Sigmoid colon (tissue), 7 donors: Measurements from ENCODE around the gene RAD21L1. TPM values are rescaled to one million over a fixed set of nuclear protein-coding genes. Genes with fewer than 3 reads are reported as not detected.

Experiments used
- DNase-seq: peaks from one replicate; pipeline ENCODE4 v3.0.0-alpha.2; 2019
- H3K27ac ChIP-seq, 4 donors: fragments of 200-600 bp; sonication (generic); one replicate each; pipeline ENCODE4 v1.5.1; 2016 to 2019; ENCODE audit warnings: mild to moderate bottlenecking in 1 of 4
- H3K27me3 ChIP-seq, 3 donors: fragments of 200-600 bp; sonication (generic); one replicate each; pipeline ENCODE4 v1.5.1; 2019; ENCODE audit warnings: mild to moderate bottlenecking in 1 of 3
- H3K36me3 ChIP-seq, 4 donors: fragments of 200-600 bp; sonication (generic); one replicate each; pipeline ENCODE4 v1.5.1; 2016 to 2019
- H3K4me1 ChIP-seq, 4 donors: fragments of 200-600 bp; sonication (generic); one replicate each; pipeline ENCODE4 v1.5.1; 2017 to 2019
- H3K4me3 ChIP-seq, 4 donors: fragments of 200-600 bp; sonication (generic); one replicate each; pipeline ENCODE4 v1.5.1; 2017 to 2019; ENCODE audit warnings: mild to moderate bottlenecking in 2 of 4, moderate library complexity in 1 of 4
- H3K9me3 ChIP-seq, 4 donors: fragments of 200-600 bp in 3 of 4; sonication (generic) in 3 of 4; one replicate each; pipeline versions ENCODE4 v1.5.1 to v1.6.1; 2013 to 2019
- CTCF ChIP-seq, 4 experiments: fragments of 450-650 bp in 3 of 4; fragments of 200-600 bp in 1 of 4; IDR thresholded peaks; one replicate each; pipeline ENCODE4 v1.5.1; 2016 to 2019; ENCODE audit warnings: antibody characterized with exemption in 4 of 4, mild to moderate bottlenecking in 3 of 4, moderate library complexity in 2 of 4
- EP300 ChIP-seq, 4 donors: sonication (generic); formaldehyde crosslinking; IDR thresholded peaks; one replicate each; pipeline ENCODE4 v1.6.1; 2017; ENCODE audit warnings: antibody characterized with exemption in 4 of 4
- POLR2A ChIP-seq, 2 donors: fragments of 450-650 bp; IDR thresholded peaks; one replicate each; pipeline ENCODE4 v1.6.1; 2016; ENCODE audit warnings: antibody characterized with exemption in 2 of 2, mild to moderate bottlenecking in 2 of 2, moderate library complexity in 2 of 2
- POLR2AphosphoS5 ChIP-seq, 4 donors: sonication (generic); formaldehyde crosslinking; IDR thresholded peaks; one replicate each; pipeline ENCODE4 v1.6.1; 2017; ENCODE audit warnings: antibody characterized with exemption in 4 of 4
- WGBS, 2 donors: extraction: QIAGEN DNeasy Blood & Tissue Kit; methylation state at CpG; one replicate each; pipeline ENCODE4 v1.1.7; 2013; 5-methylcytosine and 5-hydroxymethylcytosine counted together
- intact Hi-C: fragments of 100-400 bp; cut with DNase I; formaldehyde crosslinking; loops from one replicate; pipeline ENCODE4 v1.15.1; 2023
- polyA plus RNA-seq, 3 donors: library from polyadenylated mRNA; stranded (reverse); fragments of 200-250 nt; gene quantifications; one replicate each; pipeline ENCODE4 v1.2.3, GENCODE V29; 2013
- total RNA-seq, 4 donors: library from RNA; depleted of rRNA; stranded (reverse); fragments of >200 nt; gene quantifications; one replicate each; pipeline ENCODE4 v1.1.0, GENCODE V29; 2016
- donor health status: healthy with polysubstance abuse.
- donor health status: Bipolar disorder and iron deficiency.
- donor health status: healthy.

The RAD21L1 gene
- total and polyA plus RNA-seq, 7 donors = not detected

- TF ChIP-seq EP300 (IDR thresholded peaks at IDR 0.05) = no peak
- TF ChIP-seq POLR2AphosphoS5 (IDR thresholded peaks at IDR 0.05) = no peak
- no peak for TF ChIP-seq CTCF (IDR thresholded peaks at IDR 0.05)
- TF ChIP-seq POLR2A (IDR thresholded peaks at IDR 0.05) = no peak
- no peaks in the 10 kb centered on the region for H3K27me3 ChIP-seq
- no peaks in the 10 kb centered on the region for H3K9me3 ChIP-seq
- WGBS, 2 donors = 73 to 82% methylated on average over 9 of the region's 9 CpGs
- peaks cover 0 to 44% (median 1%) of the 10 kb centered on the region in 4 donors for H3K36me3 ChIP-seq
- peak; percentile 38 for DNase-seq
- no peak overlapping the region for H3K27ac ChIP-seq
- no peak overlapping the region for H3K4me3 ChIP-seq
- no peaks in the 10 kb centered on the region for H3K4me1 ChIP-seq
- intact Hi-C loops = no loop called here
Observed at GRCh38 chr20:1299522-1299921, 73.7 kb downstream of the RAD21L1 start.

GRCh38 chr20:1300083-1300840 is 74.4 kb downstream of the RAD21L1 start:
- TF ChIP-seq POLR2AphosphoS5 (IDR thresholded peaks at IDR 0.05) (no peak), EP300 (IDR thresholded peaks at IDR 0.05) (no peak), CTCF (IDR thresholded peaks at IDR 0.05) (no peak), POLR2A (IDR thresholded peaks at IDR 0.05) (no peak)
- H3K36me3 ChIP-seq = peaks cover 0 to 51% (median 1%) of the 10 kb centered on the region in 4 donors
- 94 to 96% methylated on average over 18 of the region's 18 CpGs for WGBS, 2 donors
- no peaks in the 10 kb centered on the region for H3K9me3 ChIP-seq
- no peaks in the 10 kb centered on the region for H3K27me3 ChIP-seq
- no peak overlapping the region for H3K27ac ChIP-seq
- no peak overlapping the region for H3K4me3 ChIP-seq
- H3K4me1 ChIP-seq = no peaks in the 10 kb centered on the region
- intact Hi-C loops = no loop called here
- peak; percentile 61 for DNase-seq

- Histone ChIP-seq H3K4me3 (no peak overlapping the region), H3K27me3 (no peaks in the 10 kb centered on the region), H3K9me3 (no peaks in the 10 kb centered on the region), H3K36me3 (peaks cover 0 to 52% (median 1%) of the 10 kb centered on the region in 4 donors), H3K4me1 (no peaks in the 10 kb centered on the region), H3K27ac (no peak overlapping the region)
- 61 to 69% methylated on average over 9 of the region's 9 CpGs for WGBS, 2 donors
- peak; percentile 40 for DNase-seq
- TF ChIP-seq EP300 (IDR thresholded peaks at IDR 0.05) = no peak
- TF ChIP-seq CTCF (IDR thresholded peaks at IDR 0.05) = no peak
- no peak for TF ChIP-seq POLR2A (IDR thresholded peaks at IDR 0.05)
- no peak for TF ChIP-seq POLR2AphosphoS5 (IDR thresholded peaks at IDR 0.05)
- intact Hi-C loops = no loop called here
Observed at GRCh38 chr20:1301031-1301529, 75.2 kb downstream of the RAD21L1 start.

- DNase-seq = peak; percentile 22
- Histone ChIP-seq H3K4me3 (no peak overlapping the region), H3K27me3 (no peaks in the 10 kb centered on the region), H3K27ac (no peak overlapping the region), H3K9me3 (no peaks in the 10 kb centered on the region), H3K4me1 (no peaks in the 10 kb centered on the region), H3K36me3 (peaks cover 0 to 49% (median 1%) of the 10 kb centered on the region in 4 donors)
- intact Hi-C loops = no loop called here
- 86 to 89% methylated on average over 12 of the region's 12 CpGs for WGBS, 2 donors
- no peak for TF ChIP-seq POLR2A (IDR thresholded peaks at IDR 0.05)
- TF ChIP-seq POLR2AphosphoS5 (IDR thresholded peaks at IDR 0.05) = no peak
- TF ChIP-seq CTCF (IDR thresholded peaks at IDR 0.05) = no peak
- no peak for TF ChIP-seq EP300 (IDR thresholded peaks at IDR 0.05)
Observed at GRCh38 chr20:1302685-1303541, 77.1 kb downstream of the RAD21L1 start.
